AG04449 (cell line): ENCODE results near the gene CCDC50.

ENCODE experiments used
- CTCF ChIA-PET: fragments of 350-600 bp; formaldehyde crosslinking; extraction: SDS; loops from one replicate; lab custom pipeline; 2021; ENCODE audit warnings: antibody characterized with exemption; lab: Yijun Ruan, JAX
- POLR2A ChIA-PET: fragments of 400-600, 350-600 bp; formaldehyde crosslinking; extraction: SDS; loops from one replicate; lab custom pipeline; 2020; ENCODE audit warnings: antibody characterized with exemption, inconsistent platforms; lab: Yijun Ruan, JAX
- DNase-seq: peaks from one replicate; pipeline ENCODE4 v3.0.0-alpha.2; 2010; ENCODE audit warnings: low read depth, low spot score
- H3K4me3 ChIP-seq: 2 replicates; pipeline ENCODE4 v1.5.1; 2011; ENCODE audit warnings: low read depth, mild to moderate bottlenecking, control low read depth, low read length
- TF ChIP-seq, protein P1 (sequence below): IDR thresholded peaks from one replicate; pipeline ENCODE4 v1.5.1; 2011; ENCODE audit warnings: mild to moderate bottlenecking, moderate library complexity, low read length, control low read depth, inconsistent platforms; ENCODE audit not compliant: insufficient read depth; ENCODE audit errors: missing control alignments

CCDC50 gene

DNA sequence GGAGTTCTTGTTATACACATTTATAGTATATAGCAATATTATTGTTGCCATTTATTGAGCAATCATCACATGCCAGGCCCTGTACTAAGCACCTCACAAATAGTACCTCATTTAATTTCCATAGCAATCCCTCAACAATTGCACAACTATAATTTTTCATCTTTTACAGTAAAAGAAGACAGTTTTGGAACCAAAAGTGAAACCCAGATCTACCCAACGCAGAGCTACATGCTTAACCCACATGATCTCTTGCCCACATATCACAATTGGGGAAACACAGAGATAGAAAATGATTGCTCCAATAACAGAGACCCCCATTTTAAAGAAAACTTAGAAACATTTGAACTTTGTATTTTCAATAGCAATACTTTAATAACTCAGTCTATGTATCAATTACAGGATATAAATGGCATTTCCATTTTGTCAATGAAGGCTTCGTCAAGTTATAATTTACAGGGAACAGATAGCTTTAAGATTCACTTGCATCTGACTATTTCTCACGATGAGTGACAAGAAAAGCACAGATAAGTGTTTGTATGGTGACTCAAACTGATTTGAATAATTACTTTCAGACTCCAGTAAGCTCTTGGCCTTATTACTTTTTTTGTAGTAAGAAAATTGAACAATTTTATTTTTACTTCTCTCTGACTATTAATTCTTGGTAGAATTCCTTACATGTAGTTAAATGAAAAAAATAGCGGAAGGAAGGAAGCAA lies 38.7 kb upstream of the CCDC50 start:
- no peak for DNase-seq
- ChIA-PET CTCF (no interaction called here), POLR2A (no interaction called here)
- TF ChIP-seq, protein P1, sequence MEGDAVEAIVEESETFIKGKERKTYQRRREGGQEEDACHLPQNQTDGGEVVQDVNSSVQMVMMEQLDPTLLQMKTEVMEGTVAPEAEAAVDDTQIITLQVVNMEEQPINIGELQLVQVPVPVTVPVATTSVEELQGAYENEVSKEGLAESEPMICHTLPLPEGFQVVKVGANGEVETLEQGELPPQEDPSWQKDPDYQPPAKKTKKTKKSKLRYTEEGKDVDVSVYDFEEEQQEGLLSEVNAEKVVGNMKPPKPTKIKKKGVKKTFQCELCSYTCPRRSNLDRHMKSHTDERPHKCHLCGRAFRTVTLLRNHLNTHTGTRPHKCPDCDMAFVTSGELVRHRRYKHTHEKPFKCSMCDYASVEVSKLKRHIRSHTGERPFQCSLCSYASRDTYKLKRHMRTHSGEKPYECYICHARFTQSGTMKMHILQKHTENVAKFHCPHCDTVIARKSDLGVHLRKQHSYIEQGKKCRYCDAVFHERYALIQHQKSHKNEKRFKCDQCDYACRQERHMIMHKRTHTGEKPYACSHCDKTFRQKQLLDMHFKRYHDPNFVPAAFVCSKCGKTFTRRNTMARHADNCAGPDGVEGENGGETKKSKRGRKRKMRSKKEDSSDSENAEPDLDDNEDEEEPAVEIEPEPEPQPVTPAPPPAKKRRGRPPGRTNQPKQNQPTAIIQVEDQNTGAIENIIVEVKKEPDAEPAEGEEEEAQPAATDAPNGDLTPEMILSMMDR = no peak
- H3K4me3 ChIP-seq = no peak overlapping the region

DNA sequence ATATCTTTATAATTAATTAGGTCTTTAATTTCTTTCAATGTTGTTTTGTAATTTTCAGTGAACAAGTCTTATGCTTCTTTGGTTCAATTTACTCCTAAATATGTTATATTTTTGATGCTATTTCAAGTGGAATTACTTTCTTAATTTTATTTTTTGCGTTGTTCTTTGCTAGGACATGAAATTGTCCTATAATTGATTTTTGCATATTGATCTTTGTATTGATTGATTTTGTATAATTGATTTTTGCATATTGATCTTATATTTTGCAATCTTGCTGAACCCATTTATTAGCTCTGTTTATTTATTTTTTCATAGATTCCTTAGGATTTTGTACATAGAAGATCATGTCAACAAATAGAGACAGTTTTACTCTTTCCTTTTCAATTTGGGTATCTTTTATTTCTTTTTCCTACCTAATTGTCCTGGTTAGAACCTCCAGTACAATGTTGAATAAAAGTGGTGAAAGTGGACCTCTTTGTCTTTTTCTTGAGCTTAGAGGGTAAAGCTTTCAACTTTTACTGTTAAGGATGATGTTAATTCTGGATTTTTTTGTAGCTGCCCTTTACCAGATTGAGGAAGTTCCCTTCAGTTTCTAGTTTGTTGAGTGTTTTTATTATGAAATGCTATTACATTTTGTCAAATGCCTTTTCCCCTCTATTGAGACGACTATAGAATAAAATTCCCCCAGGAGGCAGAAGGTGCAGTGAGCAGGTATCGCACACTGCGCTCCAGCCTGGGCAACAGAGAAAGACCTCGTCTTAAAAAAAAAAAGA lies 36.8 kb upstream of the CCDC50 start:
- no peak for DNase-seq
- TF ChIP-seq, protein P1 = no peak
- POLR2A ChIA-PET = no interaction called here
- CTCF ChIA-PET = no interaction called here
- no peak overlapping the region for H3K4me3 ChIP-seq

DNA sequence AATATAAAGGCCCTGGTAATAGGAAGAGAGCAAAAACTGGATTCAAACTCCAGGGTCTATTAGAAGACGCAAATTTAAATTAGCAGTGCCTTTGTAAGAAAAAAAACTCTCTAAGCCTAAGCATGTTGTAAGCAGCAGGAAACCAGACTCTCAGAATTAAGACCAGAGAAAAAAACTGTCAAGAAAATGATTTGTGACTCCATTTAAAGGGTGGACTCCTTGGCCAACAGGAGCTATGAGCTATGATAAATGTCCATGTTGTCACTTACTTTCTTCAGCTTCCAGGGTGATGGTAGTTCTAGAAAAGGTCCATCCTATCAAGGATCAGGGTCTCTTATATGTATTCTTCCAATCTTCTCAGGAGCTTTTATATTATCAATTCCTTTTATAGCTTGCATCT lies 34.9 kb upstream of the CCDC50 start:
- no peak for DNase-seq
- POLR2A ChIA-PET = no interaction called here
- TF ChIP-seq, protein P1 = no peak
- H3K4me3 ChIP-seq = no peak overlapping the region
- CTCF ChIA-PET = no interaction called here

DNA sequence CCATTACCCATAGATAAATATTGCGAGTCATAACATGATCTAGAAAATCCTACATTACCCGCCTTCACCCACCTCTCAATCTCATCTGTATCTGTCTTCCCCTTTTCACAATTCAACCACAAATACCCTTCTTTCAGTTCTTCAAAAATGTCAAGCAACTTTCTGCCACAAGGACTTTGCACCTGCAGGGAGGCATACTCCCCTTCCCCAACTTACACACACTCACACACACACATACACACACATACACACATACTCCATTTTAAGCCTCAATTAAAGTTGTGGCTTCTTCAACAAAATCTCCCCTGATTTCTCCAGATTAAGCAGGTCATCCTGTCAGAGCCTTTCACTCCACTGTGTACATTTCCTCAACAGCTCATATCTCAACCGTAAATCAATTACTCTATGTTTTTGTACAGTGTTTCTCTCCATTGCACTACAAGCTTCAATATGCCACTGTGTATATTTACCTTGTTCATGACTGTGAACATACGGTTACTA lies 33.1 kb upstream of the CCDC50 start:
- DNase-seq = no peak
- H3K4me3 ChIP-seq = no peak overlapping the region
- ChIA-PET CTCF (no interaction called here), POLR2A (no interaction called here)
- TF ChIP-seq, protein P1 = no peak

DNA sequence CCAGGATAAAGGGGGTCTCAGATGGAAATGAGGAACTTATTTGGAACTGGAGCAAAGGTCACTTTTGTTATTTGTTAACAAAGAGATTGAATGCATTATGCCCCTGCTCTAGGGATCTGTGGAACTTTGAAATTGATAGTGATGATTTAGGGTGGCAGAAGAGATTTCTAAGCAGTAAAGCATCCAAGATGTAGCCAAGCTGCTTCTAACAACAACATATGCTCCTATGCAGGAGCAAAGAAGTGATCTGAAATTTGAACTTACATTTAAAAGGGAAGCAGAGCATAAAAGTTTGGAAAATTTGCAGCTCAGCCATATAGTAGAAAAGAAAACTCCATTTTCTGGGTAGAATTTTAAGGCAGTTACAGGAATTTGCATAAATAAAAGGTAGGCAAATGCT lies 30.3 kb upstream of the CCDC50 start:
- TF ChIP-seq, protein P1 = no peak
- CTCF ChIA-PET = interaction anchor here (1.0 kb wide), 1 partner anchor 84 kb away, joined by 5 read pairs; no protein-coding TSS in a partner anchor

DNA sequence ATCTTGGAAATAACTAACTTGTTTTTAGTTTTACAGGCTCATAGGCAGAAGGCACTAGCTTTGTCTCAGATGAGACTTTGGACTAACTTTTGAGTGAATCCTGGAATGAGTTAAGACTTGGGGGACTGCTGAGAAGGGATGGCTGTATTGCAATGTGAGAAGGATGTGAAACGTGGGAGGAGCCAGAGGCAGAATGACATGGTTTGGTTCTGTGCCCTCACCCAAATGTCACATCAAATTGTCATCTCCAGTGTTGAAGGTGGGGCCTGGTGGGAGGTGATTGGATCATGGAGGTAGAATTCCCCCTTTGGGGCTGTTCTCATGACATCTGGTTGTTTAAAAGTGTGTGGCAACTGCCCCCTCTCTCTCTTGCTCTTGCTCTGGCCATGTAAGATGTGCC lies 28.8 kb upstream of the CCDC50 start:
- TF ChIP-seq, protein P1 = no peak
- ChIA-PET CTCF (no interaction called here), POLR2A (no interaction called here)
- H3K4me3 ChIP-seq = no peak overlapping the region
- no peak for DNase-seq

More for the DNA sequence above, 30.3 kb upstream of the CCDC50 start:
- H3K4me3 ChIP-seq = no peak overlapping the region
- POLR2A ChIA-PET = no interaction called here
- no peak for DNase-seq
